H7 (cell line): Measurements from ENCODE around the gene MAU2. TPM values are rescaled to one million over a fixed set of nuclear protein-coding genes. Genes with fewer than 3 reads are reported as not detected.

Experiments used
- DNase-seq: peaks from one replicate; pipeline ENCODE4 v3.0.0; 2012
- H3K27me3 ChIP-seq: 2 replicates; pipeline ENCODE4 v1.6.0; 2011; ENCODE audit warnings: mild to moderate bottlenecking, low read length; ENCODE audit not compliant: control insufficient read depth, insufficient read depth
- H3K36me3 ChIP-seq: replicated peaks from 2 replicates; pipeline ENCODE4 v1.5.1; 2011; ENCODE audit warnings: low read length; ENCODE audit not compliant: control insufficient read depth, insufficient read depth
- H3K4me3 ChIP-seq: 2 replicates; pipeline ENCODE4 v1.5.1; 2011; ENCODE audit warnings: low read depth, mild to moderate bottlenecking, control low read depth, low read length, moderate library complexity; ENCODE audit not compliant: insufficient read depth
- total RNA-seq: library from RNA; depleted of rRNA; stranded (reverse); fragments of >200 nt; shearing (Covaris generic); gene quantifications from 2 replicates; pipeline ENCODE4 v1.2.3, GENCODE V29; 2014

MAU2 gene
- total RNA-seq, 1 experiment from 2014 or later = 43.3 TPM

DNA sequence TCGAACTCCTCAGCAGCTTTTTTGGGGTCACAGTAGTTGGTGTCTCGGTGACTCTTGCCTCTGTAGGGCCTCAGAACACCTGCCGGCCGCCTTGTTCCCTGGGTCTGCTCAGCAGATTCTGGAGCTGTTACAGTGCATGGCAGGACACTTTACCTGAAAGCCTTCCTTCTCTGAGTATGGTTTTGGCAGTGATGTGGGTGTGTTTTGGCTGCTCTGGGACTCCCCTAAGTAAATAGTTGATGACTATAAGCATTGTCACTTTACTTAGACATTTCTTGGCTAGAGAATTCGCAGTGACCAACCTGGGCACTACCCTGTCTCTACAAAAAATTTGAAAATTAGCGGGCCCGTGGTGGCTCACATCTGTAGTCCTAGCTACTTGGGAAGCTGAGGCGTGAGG lies 7.0 kb downstream of the MAU2 start:
- no peak for DNase-seq
- H3K36me3 ChIP-seq = peaks cover 10% of the 10 kb centered on the region
- H3K27me3 ChIP-seq = no peaks in the 10 kb centered on the region
- no peak overlapping the region for H3K4me3 ChIP-seq

DNA sequence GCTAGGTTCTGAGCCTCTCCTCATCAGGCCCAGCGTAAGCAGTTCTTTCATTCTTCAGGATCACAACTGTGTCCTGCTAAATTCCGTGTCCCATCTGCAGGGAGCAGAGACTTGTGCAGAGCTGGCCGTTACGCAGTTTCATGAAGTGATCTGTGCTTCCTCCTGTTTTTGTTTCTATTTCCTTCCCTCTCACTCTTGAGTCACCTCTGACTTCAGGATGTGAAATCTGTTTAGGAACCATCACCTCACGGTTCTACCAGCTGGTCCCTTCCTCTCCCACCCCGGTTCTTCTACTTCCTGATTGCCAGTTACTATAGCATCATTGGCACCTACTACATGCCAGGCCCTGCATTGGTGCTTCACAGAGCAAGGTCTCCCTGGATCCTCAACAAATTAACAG lies 8.5 kb downstream of the MAU2 start:
- Histone ChIP-seq H3K4me3 (no peak overlapping the region), H3K36me3 (peaks cover 12% of the 10 kb centered on the region), H3K27me3 (no peaks in the 10 kb centered on the region)
- DNase-seq = no peak

DNA sequence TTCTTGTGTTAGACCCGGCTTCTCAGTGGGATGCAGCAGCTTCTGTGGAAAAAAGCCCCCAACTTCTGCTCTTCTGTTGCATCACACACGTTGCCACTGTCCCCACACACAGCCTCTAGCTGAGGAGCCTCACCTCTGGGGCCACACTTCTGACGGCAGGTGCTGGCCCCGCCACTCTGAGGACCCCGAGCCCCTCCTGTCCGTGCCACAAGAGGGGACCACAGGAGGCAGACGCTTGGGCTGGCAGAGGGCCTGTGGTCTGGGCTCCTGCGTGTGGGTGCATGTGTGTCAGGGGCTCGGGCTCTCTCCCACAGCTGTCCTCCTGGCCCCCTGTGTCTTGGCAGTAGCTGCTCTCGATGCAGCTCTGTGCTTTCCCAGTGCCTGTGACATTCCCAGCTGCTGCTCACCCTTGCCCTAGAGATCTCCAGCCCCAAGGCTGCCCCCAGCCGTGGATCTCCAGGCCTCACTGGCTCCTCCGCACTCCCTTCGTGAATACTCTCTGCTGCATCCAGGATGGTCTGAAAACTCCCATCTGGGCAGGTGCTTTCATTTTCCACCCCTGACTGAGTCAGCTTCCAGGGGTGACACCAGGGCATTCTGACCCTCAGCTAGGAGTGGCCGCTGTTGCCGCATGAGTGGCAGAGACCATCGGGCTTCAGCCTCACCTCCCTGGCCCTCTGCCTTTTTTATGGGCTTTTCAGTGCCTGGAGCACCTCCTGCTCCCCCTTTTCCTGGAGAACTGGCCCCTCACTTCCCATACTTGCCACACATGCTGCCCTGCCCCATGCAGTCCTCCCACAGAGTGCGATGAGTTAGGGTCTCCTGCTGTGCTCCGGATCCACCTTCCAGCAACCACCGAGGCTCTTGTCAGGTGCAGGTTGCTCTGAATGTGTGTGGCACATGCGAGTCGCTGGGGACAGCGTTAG lies 13.7 kb downstream of the MAU2 start:
- Histone ChIP-seq H3K36me3 (peaks cover 25% of the 10 kb centered on the region), H3K27me3 (no peaks in the 10 kb centered on the region), H3K4me3 (no peak overlapping the region)
- DNase-seq = peak; percentile 52

DNA sequence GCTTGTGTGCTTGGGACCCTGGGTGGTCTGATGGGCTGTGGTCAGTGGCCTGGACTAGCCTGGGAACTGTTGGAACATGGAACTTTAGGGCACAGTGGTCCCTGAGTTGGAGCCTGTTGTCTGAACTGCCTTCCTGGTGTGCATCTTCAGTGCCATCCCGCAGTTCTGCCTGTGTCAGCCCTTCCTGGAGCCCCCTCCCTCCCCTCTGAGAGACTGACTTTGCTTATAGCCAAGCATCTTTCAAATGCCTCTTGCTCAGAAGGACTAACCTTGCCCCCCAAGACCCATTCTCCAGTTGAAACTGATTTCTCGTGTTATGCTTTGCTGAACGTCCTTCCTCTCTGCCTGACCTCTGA lies 14.3 kb downstream of the MAU2 start:
- no peaks in the 10 kb centered on the region for H3K27me3 ChIP-seq
- no peak overlapping the region for H3K4me3 ChIP-seq
- H3K36me3 ChIP-seq = peaks cover 25% of the 10 kb centered on the region
- peak; percentile 28 for DNase-seq

DNA sequence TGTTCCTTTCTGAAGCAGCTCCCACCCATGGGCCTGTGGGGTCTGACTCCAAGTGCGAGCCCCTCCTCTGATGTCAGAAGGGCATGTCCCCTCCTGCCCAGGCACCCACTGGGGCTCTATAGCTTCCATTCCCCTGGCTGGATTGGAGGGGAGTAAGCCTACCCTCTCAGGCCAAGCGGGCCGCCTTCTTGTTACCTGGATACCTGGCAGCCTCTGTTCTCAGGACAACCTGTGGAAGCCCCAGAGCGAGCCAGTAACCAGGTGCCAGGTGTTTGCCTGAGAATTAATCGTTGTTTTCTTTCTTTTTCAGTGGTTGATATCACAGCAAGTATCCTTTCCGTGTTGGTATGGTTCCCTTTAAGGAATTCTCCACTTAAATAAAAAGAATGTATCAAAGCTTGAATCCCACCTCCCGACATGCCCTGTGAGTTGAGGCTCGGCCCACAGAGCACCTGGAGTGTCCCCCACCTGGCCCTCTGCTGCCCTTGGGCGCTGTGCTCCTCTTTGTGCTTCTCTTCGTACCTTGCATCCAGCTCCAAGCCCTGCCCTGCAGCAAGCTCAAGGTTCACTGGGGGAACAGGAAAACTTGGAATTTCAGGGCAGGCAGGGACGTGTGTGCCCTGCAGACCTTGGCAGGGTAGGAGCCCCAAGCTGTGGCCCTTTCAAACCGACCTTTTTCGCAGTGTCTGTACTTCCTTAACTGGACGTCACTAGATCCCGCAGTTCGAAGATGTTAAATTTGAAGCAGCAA lies 15.0 kb downstream of the MAU2 start:
- peaks cover 25% of the 10 kb centered on the region for H3K36me3 ChIP-seq
- H3K27me3 ChIP-seq = no peaks in the 10 kb centered on the region
- no peak overlapping the region for H3K4me3 ChIP-seq
- DNase-seq = peak; percentile 39

DNA sequence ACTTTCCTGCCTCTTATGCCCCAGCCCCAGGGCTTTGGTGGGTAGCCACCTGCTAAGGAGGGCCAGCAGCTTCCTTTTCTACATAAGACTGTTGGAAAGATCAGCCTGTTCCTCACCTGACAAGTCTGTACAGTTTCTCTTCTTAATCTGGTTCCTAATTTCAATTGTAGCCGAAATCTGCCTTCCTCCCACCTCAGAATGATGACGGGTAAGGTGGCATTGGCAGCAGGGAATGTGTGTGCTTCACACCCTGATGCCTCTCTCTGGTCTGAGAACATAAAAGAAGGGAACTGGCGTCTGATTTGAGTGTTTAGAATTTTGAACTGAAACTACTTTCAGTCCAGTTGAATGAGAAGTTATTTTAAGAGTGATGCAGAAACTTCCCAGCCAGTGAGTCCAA lies 16.0 kb downstream of the MAU2 start:
- H3K27me3 ChIP-seq = no peaks in the 10 kb centered on the region
- H3K36me3 ChIP-seq = peaks cover 27% of the 10 kb centered on the region
- no peak for DNase-seq
- H3K4me3 ChIP-seq = no peak overlapping the region

DNA sequence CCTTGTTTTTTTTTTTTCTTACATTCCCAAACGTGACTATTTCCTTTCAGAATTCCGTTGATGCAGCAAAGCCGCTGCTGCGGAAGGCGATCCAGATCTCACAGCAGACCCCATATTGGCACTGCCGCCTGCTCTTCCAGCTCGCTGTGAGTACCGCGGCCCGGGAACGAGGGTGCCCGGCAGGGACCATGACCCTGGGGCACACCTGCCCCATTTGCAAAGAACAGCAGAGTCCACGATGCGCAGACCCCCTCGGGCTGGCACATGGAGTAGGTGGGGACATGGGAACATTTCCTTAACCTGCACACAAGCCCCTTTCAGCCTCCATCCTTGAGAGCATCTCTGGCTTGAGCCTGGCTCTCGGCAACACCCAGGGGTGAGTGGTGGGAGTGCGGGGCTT lies 16.5 kb downstream of the MAU2 start:
- no peaks in the 10 kb centered on the region for H3K27me3 ChIP-seq
- DNase-seq = peak; percentile 60
- no peak overlapping the region for H3K4me3 ChIP-seq
- H3K36me3 ChIP-seq = peaks cover 27% of the 10 kb centered on the region

DNA sequence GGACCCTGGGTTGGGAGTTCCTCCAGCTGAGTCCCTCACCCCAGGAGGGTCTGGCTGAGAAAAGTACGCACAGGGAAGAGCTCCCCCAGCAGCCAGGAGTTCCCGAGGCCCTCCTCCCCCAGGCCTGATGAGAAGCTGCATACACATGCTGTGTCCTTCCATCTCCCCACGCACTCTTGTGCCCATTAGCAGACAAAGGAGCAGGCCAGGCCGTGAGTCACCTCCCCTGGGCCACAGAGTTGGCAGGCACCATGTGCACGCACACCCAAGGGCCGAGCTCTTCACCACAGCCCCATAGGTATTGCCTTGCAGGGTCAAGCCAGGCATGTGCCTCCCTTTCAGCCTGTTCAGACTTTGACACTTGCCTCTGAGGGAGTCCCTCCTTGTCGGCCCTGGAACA lies 17.5 kb downstream of the MAU2 start:
- H3K36me3 ChIP-seq = peaks cover 28% of the 10 kb centered on the region
- no peaks in the 10 kb centered on the region for H3K27me3 ChIP-seq
- no peak overlapping the region for H3K4me3 ChIP-seq
- no peak for DNase-seq

DNA sequence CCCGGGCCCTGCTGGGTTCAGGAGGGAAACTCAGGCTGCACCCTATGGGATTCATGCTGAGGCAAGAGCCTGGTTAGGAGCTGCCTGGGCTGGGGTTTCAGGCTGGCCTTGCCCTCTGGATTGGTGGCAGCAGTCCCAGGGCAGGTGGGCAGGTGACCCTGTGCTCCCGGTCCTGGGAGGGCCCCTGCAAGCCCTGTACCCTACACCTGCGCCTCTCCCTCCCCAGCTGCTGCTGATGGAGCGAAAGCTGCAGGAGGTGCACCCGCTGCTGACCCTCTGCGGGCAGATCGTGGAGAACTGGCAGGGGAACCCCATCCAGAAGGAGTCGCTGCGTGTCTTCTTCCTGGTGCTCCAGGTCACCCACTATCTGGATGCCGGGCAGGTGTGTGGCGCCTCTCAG lies 20.4 kb downstream of the MAU2 start:
- DNase-seq = peak; percentile 52
- H3K36me3 ChIP-seq = peaks cover 39% of the 10 kb centered on the region
- no peak overlapping the region for H3K4me3 ChIP-seq
- no peaks in the 10 kb centered on the region for H3K27me3 ChIP-seq

DNA sequence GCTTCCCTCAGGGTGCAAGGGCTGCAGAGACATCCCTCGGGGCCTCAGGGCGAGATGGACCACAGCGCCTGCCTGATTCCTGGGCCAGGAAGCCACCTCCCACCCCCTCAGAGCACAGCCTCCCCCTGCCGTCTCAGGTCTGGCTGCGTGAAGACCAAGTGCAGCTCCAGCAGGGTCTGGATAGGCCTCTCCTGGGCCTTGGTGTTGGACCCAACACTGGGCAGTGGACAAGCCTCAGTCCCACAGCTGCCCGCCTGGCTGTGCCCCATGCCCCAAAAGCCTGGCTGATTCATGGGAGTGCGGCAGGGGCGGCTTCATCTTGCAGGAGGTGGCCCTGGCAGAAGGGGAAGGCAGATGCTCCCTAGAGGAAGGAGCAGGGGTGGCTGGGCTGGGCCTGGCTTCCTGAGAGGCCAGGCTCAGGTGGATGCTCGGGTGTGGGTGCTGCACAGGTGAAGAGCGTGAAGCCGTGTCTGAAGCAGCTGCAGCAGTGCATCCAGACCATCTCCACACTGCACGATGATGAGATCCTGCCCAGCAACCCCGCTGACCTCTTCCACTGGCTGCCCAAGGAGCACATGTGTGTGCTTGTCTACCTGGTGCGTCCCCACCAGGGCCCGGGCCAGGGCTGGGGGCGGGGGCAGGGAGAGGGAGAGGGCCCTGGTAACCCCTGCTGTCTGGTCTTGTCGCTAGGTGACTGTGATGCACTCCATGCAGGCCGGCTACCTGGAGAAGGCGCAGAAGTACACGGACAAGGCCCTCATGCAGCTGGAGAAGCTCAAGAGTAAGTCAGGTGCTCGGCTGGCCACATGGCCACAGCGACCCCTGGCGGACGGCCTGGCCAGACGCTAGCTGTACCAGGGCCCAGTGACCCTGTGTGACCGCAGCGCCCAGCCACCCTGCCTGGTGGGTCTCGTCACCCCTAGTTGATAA lies 21.7 kb downstream of the MAU2 start:
- H3K27me3 ChIP-seq = no peaks in the 10 kb centered on the region
- peaks cover 42% of the 10 kb centered on the region for H3K36me3 ChIP-seq
- DNase-seq = peak; percentile 98
- no peak overlapping the region for H3K4me3 ChIP-seq

DNA sequence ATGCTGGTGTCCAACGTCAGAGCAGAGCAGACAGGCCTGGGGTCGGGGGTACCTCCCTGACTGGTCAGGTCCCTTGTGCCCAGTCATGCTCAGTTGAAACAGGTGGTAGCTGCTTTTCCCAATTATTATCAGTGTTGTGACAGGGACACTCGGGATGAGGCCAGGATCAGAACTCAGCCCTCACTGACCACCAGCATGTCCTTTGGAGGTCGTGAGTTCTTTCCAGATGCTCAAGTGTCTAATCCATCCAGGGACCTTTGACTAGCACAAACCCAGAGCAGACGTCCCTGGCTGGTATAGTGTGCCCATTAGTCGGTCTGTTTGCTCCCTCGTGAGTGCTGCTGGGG lies 22.4 kb downstream of the MAU2 start:
- Histone ChIP-seq H3K4me3 (no peak overlapping the region), H3K27me3 (no peaks in the 10 kb centered on the region), H3K36me3 (peaks cover 39% of the 10 kb centered on the region)
- DNase-seq = no peak

DNA sequence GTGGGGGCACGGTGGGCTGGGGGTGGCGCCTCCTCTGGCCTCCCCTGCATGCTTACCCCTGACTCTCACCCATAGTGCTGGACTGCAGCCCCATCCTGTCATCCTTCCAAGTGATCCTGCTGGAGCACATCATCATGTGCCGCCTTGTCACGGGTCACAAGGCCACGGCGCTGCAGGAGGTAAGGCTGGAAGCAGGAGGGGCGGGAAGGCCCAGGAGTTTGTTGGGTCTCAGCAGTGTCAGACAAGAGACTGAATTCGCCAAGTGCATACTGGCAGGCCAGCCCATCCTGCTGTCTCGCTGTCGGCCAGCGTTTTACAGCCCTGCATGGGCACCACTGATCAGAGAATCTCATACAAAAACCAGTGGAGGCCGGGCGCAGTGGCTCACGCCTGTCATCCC lies 23.1 kb downstream of the MAU2 start:
- DNase-seq = no peak
- Histone ChIP-seq H3K27me3 (no peaks in the 10 kb centered on the region), H3K36me3 (peaks cover 36% of the 10 kb centered on the region)

DNA sequence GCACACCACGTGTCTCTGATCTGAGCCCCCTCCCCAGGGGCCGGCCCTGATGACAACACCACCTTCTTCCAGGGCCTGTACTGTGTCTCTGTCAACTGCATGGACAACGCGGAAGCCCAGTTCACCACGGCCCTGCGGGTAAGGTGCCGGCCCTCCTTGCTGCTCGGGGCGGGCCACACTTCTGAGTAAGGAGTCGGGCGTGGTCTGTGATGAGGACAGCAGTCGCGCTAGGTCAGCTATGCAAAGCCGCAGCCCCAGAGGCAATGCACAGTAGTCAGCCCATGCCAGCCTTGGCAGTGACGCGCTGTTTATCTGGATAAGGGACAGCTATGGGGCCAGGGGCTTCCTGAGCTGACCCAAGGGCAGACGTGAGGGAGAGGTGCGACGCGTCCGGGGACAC lies 24.6 kb downstream of the MAU2 start:
- no peak for DNase-seq
- no peaks in the 10 kb centered on the region for H3K27me3 ChIP-seq
- H3K4me3 ChIP-seq = no peak overlapping the region
- peaks cover 38% of the 10 kb centered on the region for H3K36me3 ChIP-seq

More for the DNA sequence above, 23.1 kb downstream of the MAU2 start:
- H3K4me3 ChIP-seq = no peak overlapping the region

DNA sequence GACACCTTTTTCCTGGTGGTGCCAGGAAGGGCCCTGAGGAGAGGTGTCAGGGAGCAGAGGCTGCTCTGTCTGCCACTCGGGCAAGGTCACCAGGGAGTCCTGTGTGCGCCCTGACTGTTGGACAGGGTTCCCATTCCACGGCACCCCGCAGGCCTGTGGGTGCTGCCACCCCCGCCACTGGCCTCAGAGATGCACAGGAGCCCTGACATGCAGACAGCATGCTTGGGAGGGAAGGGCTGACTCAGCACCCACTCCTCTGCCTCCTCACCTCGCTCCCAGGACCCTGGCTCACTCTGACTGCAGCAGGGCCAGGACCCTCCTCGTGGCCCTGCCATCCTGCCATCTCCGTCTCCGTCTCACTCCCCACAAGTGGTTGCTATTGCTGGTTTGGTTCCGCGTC lies 25.3 kb downstream of the MAU2 start:
- no peak for DNase-seq
- H3K4me3 ChIP-seq = no peak overlapping the region
- H3K36me3 ChIP-seq = peaks cover 38% of the 10 kb centered on the region
- H3K27me3 ChIP-seq = no peaks in the 10 kb centered on the region
